Amygdala (tissue), 56 donors: Measurements from ENCODE around the gene FHAD1.

Experiments
- DNase-seq, 56 donors: peaks; one replicate each; lab custom pipeline; 2025; lab: John Stamatoyannopoulos, UW

FHAD1 gene

GRCh38 chr1:15217654-15218053, 29.4 kb upstream of the FHAD1 start:
- DNase-seq = no peak

DNA sequence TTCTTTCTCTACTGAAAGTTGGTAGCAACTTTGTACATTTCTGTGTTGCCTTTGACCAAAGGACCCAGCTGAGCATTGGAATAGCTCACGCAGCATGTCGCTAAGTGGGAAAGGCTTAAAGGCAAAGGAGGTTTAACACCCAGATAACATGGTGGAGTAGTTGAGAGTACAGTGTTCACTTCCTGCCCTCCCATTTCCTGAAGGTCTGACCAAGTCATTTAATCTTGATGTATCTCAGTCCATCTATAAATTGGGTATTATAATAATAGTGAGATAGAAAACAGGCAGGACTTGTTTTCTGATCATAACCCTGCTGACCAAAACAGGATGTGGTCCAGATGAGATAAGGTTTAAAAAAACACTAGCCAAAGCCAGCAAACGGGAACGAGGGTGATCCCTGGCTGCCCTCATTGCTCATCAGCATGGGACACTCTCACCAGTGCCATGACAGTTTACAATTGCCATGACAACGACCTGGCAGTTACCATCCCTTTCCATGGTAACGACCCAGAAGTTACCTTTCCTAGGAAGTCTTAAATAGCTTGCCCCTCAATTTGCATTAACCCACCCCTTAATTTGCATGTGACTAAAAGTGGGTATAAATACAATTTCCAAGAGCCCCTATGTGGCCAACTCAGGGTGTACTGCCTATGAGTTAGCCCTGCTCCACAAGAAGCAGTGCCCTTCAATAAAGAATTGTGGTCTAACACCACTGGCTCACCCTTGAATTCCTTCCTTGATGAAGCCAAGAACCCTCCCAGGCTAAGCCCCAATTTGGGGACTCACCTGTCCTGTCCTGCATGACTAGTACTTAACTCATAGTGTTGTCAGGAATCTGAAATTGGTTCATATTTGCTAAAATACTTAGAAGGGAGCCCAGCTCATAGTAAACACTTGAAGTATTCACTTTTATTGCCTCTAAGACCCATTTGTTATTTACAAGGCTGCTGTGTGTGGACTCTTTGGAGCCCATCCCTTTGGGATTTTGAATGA, 28.4 kb upstream of the FHAD1 start:
- DNase-seq = no peak

DNA sequence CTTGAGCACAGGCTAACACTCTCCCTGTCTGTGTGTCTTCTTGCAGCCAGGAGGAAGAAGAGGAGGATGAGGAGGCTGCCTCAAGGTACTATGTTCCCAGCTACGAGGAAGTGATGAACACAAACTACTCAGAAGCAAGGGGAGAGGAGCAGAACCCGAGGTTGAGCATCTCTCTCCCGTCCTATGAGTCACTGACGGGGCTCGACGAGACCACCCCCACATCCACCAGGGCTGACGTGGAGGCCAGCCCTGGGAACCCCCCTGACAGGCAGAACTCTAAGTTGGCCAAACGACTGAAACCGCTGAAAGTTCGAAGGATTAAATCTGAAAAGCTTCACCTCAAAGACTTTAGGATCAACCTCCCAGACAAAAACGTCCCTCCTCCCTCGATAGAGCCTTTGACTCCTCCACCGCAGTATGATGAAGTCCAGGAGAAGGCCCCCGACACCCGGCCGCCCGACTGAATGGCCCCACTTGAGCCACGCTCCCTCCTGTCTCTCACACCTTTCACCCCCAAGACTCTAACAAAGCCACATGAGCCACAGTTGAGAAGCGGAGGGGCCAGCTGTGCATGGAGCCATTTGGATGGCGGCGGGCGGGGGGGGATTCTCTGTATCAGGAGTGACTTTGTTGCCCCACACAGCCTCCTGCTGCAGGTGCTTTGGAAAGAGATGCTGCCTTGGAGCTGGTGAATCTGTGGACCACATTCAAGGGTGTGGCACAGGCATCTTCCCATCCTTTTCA, 27.6 kb upstream of the FHAD1 start:
- no peak for DNase-seq

GRCh38 chr1:15220024-15220392, 27.0 kb upstream of the FHAD1 start:
- no peak for DNase-seq

DNA sequence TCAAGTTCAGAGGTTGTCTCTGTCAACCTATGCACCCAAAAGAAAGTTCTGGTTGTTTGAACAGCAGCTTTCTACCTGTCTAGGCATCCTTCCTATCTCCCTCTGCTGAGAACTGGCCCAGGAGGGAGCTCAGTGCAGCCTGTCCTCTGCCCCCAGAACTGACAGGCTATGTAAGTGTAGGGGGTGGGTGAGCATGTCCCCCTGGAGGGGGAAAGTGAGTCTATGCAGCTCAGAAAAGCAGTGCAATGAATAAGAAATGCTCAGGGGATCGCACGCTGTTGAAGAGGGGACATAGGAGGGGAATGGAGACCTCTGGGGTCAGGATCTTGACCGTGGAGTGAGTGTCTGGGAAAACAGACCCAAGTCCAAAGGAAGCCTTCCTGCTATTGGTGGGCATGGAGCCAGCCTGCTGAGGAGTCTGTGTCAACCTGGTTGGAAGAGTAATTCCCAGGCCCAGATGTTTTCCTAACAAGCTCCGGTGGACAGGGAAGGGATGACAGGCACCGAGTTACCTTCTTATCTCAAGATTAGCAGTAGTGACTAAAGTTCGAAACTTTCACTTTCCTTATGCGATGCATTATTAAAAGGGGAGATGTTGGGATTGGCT, 26.1 kb upstream of the FHAD1 start:
- DNase-seq = no peak

DNA sequence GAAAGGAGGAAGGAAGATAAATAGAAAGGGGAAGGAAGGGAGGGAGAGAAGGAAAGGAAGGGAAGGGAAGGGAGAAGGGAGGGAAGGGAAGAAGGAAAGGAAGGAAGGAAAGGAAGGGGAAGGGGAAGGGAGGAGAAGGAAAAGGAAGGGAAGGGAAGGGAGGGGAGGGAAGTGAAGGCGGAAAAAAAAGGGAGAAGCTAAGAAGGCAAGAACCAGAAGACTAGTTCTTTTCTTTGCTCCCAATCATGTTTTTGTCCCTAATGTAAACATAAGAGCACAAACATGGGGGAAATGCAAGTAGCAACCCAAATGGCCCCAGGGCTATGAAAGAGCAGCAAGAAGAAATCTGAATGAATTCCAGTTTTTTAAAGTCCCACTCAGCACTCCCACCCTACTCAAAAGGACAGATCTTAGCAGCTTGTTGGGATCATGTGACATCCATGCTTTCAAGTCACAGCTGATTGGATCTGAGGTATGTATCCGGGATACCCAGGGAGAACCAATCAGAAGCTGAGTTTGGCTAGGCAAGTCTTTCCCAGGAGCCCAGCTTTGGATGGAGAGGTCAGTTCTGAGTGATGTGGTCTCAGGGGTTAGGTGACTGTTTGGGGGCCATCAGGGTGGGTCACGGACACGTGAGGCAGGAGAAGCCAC, 24.2 kb upstream of the FHAD1 start:
- no peak for DNase-seq

- peak in 2 of 56 donors; percentile 25 to 30 for DNase-seq
Observed at GRCh38 chr1:15224259-15224869, 22.7 kb upstream of the FHAD1 start.

- no peak for DNase-seq
Observed at GRCh38 chr1:15224974-15225373, 22.0 kb upstream of the FHAD1 start.

DNA sequence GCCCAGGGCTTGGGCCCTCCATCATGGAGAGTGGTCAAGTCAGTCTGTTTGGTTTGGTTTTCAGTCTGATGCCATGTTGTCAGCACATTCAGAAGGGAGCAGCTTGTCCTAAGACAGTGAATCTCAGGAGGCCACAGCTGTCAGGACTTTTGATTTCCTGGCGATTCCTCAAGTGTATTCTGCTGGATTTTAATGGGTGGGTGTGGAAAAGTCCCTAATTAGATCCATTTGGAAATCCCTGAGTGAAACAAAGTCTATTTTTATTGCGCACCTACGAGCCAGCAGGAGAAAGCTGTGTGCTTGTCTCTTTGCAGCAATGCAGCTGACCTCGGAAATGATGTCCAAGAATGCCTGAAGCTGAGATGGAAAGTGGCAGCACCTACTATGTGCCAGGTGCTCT, 21.6 kb upstream of the FHAD1 start:
- no peak for DNase-seq

- no peak for DNase-seq
Observed at GRCh38 chr1:15226388-15227255, 20.4 kb upstream of the FHAD1 start.

- no peak for DNase-seq
Observed at GRCh38 chr1:15229707-15230131, 17.3 kb upstream of the FHAD1 start.

- no peak for DNase-seq
Observed at GRCh38 chr1:15231714-15232201, 15.3 kb upstream of the FHAD1 start.

DNA sequence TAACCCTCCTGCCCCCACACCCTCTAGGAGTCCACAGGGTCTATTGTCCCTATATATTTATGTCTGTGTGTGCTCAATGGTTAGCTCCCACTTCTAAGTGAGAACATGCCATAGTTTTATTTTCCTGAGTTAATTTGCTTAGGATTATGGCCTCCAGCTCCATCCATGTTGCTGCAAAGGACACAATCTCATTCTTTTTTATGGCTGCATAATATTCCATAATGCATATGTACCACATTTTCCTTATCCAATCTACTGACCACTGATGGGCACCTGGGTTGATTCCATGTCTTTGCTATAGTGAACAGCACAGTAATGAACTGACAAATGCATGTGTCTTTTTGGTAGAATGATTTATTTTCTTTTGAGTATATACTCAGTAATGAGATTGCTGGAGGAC, 13.3 kb upstream of the FHAD1 start:
- DNase-seq = no peak

GRCh38 chr1:15236321-15236721, 10.7 kb upstream of the FHAD1 start:
- no peak for DNase-seq

DNA sequence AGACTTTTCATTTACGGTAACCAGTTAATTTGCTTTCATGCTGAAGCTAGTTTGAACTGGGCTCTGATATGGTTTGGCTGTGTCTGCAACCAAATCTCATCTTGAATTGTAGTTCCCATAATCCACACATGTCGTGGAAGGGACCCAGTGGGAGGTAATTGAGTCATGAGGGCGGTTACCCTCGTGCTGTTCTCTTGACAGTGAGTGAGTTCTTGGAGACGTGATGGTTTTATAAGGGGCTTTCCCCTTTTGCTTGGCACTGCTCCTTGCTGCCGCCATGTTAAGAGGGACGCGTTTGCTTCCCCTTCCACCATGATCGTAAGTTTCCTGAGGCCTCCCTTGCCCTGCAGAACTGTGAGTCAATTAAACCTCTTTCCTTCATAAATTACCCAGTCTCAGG, 10.3 kb upstream of the FHAD1 start:
- no peak for DNase-seq

DNA sequence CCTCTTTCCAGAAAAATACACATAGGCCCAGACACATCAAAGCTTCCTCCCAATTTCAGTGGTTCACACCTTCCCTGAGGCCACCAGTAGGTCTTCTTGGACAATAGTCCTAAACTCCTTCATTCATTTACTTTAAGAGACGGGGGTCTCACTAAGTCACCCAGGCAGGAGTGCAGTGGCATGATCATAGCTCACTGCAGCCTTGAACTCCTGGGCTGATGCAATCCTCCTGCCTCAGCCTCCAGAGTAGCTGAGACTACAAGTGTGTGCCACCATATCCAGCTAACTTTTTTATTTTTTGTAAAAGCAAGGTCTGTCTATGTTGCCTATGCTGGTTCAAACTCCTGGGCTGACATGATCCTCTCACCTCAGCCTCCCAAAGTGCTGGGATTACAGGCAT, 8.2 kb upstream of the FHAD1 start:
- no peak for DNase-seq

DNA sequence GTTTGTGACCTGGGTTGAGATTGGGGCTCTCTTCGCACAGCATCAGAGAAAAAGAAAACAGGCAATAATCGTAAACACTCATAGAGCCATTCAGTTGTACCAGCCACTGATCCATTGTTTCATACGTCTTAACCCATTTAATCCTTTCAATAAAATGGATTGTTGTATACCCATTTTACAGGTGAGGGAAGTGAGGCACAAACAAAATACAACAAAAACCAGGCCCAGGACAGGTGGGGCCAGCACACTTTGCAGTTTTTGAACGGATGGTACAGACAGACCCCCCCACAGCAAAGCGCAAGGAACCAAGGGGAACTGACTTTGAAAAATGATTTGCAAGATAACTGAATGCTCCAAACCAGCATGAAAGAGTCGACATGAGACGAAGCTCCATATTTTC, 4.3 kb upstream of the FHAD1 start:
- no peak for DNase-seq

DNA sequence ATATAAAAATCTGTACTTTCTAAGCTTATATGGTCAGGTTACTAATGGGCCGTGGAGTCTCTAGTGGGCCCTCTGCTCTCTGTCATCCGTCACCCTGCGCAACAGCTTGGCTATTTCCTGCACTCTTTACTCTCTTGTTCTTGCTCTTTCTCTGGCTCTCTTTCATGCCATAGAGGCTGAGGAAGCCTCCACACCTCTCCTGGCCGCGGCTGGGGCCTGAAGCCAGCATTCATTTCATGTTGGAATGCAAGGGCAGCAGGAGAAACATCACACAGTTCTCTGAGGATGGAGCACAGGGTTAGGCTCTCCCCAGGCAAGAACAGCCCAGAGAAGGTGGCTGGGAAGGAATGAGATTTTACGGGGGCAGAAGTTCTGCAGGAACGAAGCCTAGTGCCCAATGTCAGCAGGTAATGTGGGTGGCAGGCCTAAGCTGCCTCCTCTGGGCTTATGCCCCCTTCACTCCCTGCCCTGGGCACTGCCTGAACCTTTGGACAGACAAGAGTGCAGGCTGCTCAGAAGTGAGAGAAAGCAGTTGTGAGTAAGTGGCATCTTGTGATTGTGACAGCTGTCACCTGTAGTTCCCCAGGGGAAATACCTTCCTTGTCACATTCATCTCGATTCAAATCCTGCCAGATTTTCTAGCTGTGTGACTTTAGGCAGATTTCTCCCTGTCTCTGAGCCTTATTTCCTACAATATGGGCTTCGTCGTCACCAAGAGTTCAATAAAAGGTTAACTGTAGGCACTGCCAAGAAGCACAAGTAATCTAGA, 3.6 kb upstream of the FHAD1 start:
- no peak for DNase-seq
